PC-9 (cell line): Measurements from ENCODE around the gene LRP1B. TPM values are rescaled to one million over a fixed set of nuclear protein-coding genes. Genes with fewer than 3 reads are reported as not detected.

Experiments used
- BruUV-seq: library from RNA; stranded (reverse); fragments of 400-500 nt; replicated peaks from 2 replicates; lab custom pipeline; 2021; lab: Mats Ljungman, UMichigan
- CTCF ChIA-PET: fragments of 300-600 bp; sonication (Branson Sonifier 250); formaldehyde crosslinking; loops from one replicate; lab custom pipeline; 2022; ENCODE audit warnings: antibody characterized with exemption; lab: Charles Lee
- POLR2A ChIA-PET: fragments of 300-600 bp; sonication (Branson Sonifier 250); formaldehyde crosslinking; loops from one replicate; lab custom pipeline; 2022; ENCODE audit warnings: antibody characterized with exemption; ENCODE audit not compliant: unreplicated experiment; lab: Charles Lee
- DNase-seq, 2 experiments: peaks; one replicate each; pipeline versions ENCODE4 v3.0.0 to v3.0.0-alpha.2; 2015 to 2022; ENCODE audit warnings: mixed read lengths in 1 of 2
- H2AFZ ChIP-seq: fragments of 200-600 bp; sonication (generic); 2 replicates; pipeline ENCODE4 v1.8.1; 2017; ENCODE audit warnings: antibody characterized with exemption
- H3F3A ChIP-seq: fragments of 200-600 bp; sonication (generic); 2 replicates; pipeline ENCODE4 v1.8.1; 2017; ENCODE audit warnings: antibody characterized with exemption, mild to moderate bottlenecking, low read depth; ENCODE audit not compliant: insufficient read depth
- H3K27ac ChIP-seq: fragments of 200-600 bp; sonication (generic); 2 replicates; pipeline ENCODE4 v1.6.1; 2016; ENCODE audit warnings: mixed run types
- H3K27me3 ChIP-seq: fragments of 200-600 bp; sonication (generic); 2 replicates; pipeline ENCODE4 v1.6.1; 2016; ENCODE audit warnings: low read depth, mixed run types; ENCODE audit not compliant: insufficient read depth
- H3K36me3 ChIP-seq: fragments of 200-600 bp; sonication (generic); 2 replicates; pipeline ENCODE4 v1.6.1; 2016; ENCODE audit warnings: low read depth, mixed run types
- H3K4me1 ChIP-seq: fragments of 200-600 bp; sonication (generic); replicated peaks from 2 replicates; pipeline ENCODE4 v1.6.1; 2016; ENCODE audit warnings: mixed run types; ENCODE audit not compliant: insufficient read depth
- H3K4me2 ChIP-seq: fragments of 200-600 bp; sonication (generic); 2 replicates; pipeline ENCODE4 v1.6.1; 2017; ENCODE audit warnings: mixed run types
- H3K4me3 ChIP-seq: fragments of 200-600 bp; sonication (generic); 2 replicates; pipeline ENCODE4 v1.6.1; 2016; ENCODE audit warnings: mixed run types
- H3K79me2 ChIP-seq: fragments of 200-600 bp; sonication (generic); 2 replicates; pipeline ENCODE4 v1.6.1; 2017; ENCODE audit warnings: low read depth, mixed run types
- H3K9me2 ChIP-seq: fragments of 200-600 bp; sonication (generic); 2 replicates; pipeline ENCODE4 v1.8.1; 2017; ENCODE audit warnings: mild to moderate bottlenecking; ENCODE audit not compliant: insufficient read depth
- H3K9me3 ChIP-seq: fragments of 200-600 bp; sonication (generic); 2 replicates; pipeline ENCODE4 v1.8.1; 2016; ENCODE audit warnings: low read depth; ENCODE audit not compliant: insufficient read depth
- H4K20me1 ChIP-seq: fragments of 200-600 bp; sonication (generic); 2 replicates; pipeline ENCODE4 v1.8.1; 2017; ENCODE audit not compliant: insufficient read depth
- CTCF ChIP-seq: fragments of 200-600 bp; sonication (generic); conservative IDR thresholded peaks from 2 replicates; pipeline ENCODE4 v1.6.1; 2017; ENCODE audit warnings: mixed run types, antibody characterized with exemption, mild to moderate bottlenecking, moderate library complexity
- EZH2 ChIP-seq: fragments of 200-600 bp; sonication (generic); IDR thresholded peaks from 2 replicates; pipeline ENCODE4 v1.8.0; 2017; ENCODE audit warnings: antibody characterized with exemption, low read depth
- intact Hi-C: fragments of 100-400 bp; cut with micrococcal nuclease; formaldehyde crosslinking; loops from one replicate; pipeline ENCODE4 v1.10.0; 2022; ENCODE audit not compliant: unreplicated experiment
- total RNA-seq: library from RNA; stranded (reverse); gene quantifications from 2 replicates; pipeline ENCODE4 v1.2.3, GENCODE V29; 2021

The LRP1B gene
- total RNA-seq, 1 experiment from 2014 or later, result 1.7 TPM

DNA sequence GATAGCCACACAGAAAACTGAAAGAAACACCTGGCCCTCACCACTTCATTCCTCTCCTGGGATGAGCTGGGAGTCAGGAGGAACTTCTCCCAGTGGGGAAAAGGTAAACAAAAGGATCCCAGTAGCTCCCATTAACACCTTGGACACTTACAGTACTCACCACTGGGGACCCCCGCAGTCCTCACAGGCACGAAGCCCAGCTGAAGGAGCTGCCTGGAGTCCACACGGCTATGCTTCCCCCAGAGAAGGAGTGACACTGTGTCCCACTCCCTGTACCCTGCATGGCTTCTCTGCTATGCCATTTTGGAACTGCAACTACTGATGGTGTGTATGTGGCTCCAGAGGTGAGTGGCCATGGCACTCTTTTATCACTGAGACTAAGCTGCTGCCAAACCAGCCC, 1565.1 kb downstream of the LRP1B start:
- Histone ChIP-seq H3K9me2 (no peaks in the 10 kb centered on the region), H3F3A (no peaks in the 10 kb centered on the region), H3K27ac (no peak overlapping the region), H3K27me3 (no peaks in the 10 kb centered on the region), H3K4me2 (no peak overlapping the region), H4K20me1 (no peaks in the 10 kb centered on the region), H2AFZ (no peak overlapping the region), H3K9me3 (no peaks in the 10 kb centered on the region), H3K36me3 (no peaks in the 10 kb centered on the region), H3K79me2 (no peaks in the 10 kb centered on the region), H3K4me3 (no peak overlapping the region), H3K4me1 (no peaks in the 10 kb centered on the region)
- CTCF ChIA-PET, result no interaction called here
- BruUV-seq, result no TSS peak
- no peak for TF ChIP-seq CTCF
- TF ChIP-seq EZH2, result no peak
- intact Hi-C loops, result no loop called here
- DNase-seq, result no peak
- POLR2A ChIA-PET, result no interaction called here

DNA sequence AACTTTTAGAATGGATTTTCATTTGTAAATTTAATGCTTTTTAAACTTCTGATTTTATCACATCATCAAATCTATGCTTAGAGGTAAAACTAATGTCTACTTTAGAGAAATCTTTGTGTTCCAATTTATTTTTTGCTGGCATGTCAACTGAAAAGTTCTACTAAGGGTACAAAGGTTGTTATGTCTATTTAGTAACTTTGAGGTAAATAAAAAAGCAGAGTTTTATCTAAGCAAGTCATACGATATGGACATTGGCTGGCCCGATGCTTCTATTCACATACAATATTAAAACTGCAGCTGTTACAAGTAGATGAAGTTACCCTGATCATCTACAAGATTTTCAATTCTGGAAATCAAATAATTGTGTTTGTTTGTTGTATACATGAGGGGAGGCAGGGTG, 1575.1 kb downstream of the LRP1B start:
- no peak overlapping the region for H3K4me2 ChIP-seq
- no peaks in the 10 kb centered on the region for H3K36me3 ChIP-seq
- H3K79me2 ChIP-seq, result no peaks in the 10 kb centered on the region
- no peak overlapping the region for H2AFZ ChIP-seq
- H3K9me2 ChIP-seq, result no peaks in the 10 kb centered on the region
- POLR2A ChIA-PET, result no interaction called here
- no peak overlapping the region for H3K4me3 ChIP-seq
- no peak for TF ChIP-seq EZH2
- TF ChIP-seq CTCF, result no peak
- DNase-seq, result no peak
- no peaks in the 10 kb centered on the region for H3K9me3 ChIP-seq
- no peaks in the 10 kb centered on the region for H3K27me3 ChIP-seq
- no peaks in the 10 kb centered on the region for H3F3A ChIP-seq
- no peak overlapping the region for H3K27ac ChIP-seq
- intact Hi-C loops, result no loop called here
- BruUV-seq, result no TSS peak
- CTCF ChIA-PET, result no interaction called here
- H4K20me1 ChIP-seq, result no peaks in the 10 kb centered on the region
- H3K4me1 ChIP-seq, result no peaks in the 10 kb centered on the region

- intact Hi-C loops, result no loop called here
- no TSS peak for BruUV-seq
- no peak for DNase-seq
Measured at GRCh38 chr2:140552634-140553033, 1578.2 kb downstream of the LRP1B start.

More at GRCh38 chr2:140552634-140553033, 1578.2 kb downstream of the LRP1B start:
- TF ChIP-seq EZH2 (no peak), CTCF (no peak)
- H2AFZ ChIP-seq, result no peak overlapping the region
- no peaks in the 10 kb centered on the region for H3K4me1 ChIP-seq
- no peak overlapping the region for H3K27ac ChIP-seq
- no peaks in the 10 kb centered on the region for H3K36me3 ChIP-seq
- no peak overlapping the region for H3K4me3 ChIP-seq
- H3F3A ChIP-seq, result no peaks in the 10 kb centered on the region
- no peaks in the 10 kb centered on the region for H3K27me3 ChIP-seq
- no peaks in the 10 kb centered on the region for H3K9me3 ChIP-seq
- no peak overlapping the region for H3K4me2 ChIP-seq
- H3K79me2 ChIP-seq, result no peaks in the 10 kb centered on the region
- no peaks in the 10 kb centered on the region for H3K9me2 ChIP-seq
- CTCF ChIA-PET, result no interaction called here
- H4K20me1 ChIP-seq, result no peaks in the 10 kb centered on the region
- POLR2A ChIA-PET, result no interaction called here
